Measurements from ENCODE around the gene TMEM182. TPM values are rescaled to one million over a fixed set of nuclear protein-coding genes. Genes with fewer than 3 reads are reported as not detected.

TMEM182 gene
- total RNA-seq, 4 donors from 2014 or later, result 0.66 to 1.2 (median 0.80) TPM

DNA sequence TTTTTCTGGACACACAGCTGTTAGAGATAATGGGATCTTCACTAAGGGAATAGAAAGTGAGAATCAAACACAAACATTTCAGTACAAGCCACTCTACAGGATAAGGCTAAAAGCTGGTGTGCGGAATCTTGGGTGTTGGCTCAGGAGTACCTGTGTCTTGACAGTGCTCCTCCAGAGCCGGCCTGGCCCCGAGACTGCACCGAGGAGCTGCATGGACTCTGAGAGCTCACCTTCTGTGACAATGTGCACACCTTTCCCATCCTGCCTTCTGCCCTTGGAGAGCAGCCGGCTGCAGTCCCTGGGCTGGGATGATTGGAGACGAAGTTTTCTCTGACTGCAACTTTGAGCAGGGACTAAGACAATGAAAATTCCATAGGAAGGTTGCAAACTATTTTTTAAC, 89.1 kb downstream of the TMEM182 start:
- 62 to 79% methylated on average over 4 to 6 of the region's 6 CpGs for WGBS, 2 donors (ENCODE audit: low coverage in 1 of 2)
- Histone ChIP-seq H3K27ac (no peak overlapping the region), H3K4me3 (no peak overlapping the region), H3K9me3 (no peaks in the 10 kb centered on the region), H3K36me3 (no peaks in the 10 kb centered on the region), H3K27me3 (peaks cover 20% of the 10 kb centered on the region), H3K4me1 (peaks cover 0 to 9% (median 0%) of the 10 kb centered on the region in 3 donors)
- ATAC-seq, result no peak
- TF ChIP-seq EP300 (IDR thresholded peaks at IDR 0.05) (no peak), POLR2AphosphoS5 (IDR thresholded peaks at IDR 0.05) (no peak)
- TF ChIP-seq, protein P1, sequence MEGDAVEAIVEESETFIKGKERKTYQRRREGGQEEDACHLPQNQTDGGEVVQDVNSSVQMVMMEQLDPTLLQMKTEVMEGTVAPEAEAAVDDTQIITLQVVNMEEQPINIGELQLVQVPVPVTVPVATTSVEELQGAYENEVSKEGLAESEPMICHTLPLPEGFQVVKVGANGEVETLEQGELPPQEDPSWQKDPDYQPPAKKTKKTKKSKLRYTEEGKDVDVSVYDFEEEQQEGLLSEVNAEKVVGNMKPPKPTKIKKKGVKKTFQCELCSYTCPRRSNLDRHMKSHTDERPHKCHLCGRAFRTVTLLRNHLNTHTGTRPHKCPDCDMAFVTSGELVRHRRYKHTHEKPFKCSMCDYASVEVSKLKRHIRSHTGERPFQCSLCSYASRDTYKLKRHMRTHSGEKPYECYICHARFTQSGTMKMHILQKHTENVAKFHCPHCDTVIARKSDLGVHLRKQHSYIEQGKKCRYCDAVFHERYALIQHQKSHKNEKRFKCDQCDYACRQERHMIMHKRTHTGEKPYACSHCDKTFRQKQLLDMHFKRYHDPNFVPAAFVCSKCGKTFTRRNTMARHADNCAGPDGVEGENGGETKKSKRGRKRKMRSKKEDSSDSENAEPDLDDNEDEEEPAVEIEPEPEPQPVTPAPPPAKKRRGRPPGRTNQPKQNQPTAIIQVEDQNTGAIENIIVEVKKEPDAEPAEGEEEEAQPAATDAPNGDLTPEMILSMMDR (IDR thresholded peaks at IDR 0.05), result no peak

GRCh38 chr2:102852867-102853266, 91.0 kb downstream of the TMEM182 start:
- 81 to 95% methylated on average over 2 to 3 of the region's 3 CpGs for WGBS, 2 donors (ENCODE audit: low coverage in 1 of 2)
- Histone ChIP-seq H3K4me1 (peaks cover 0 to 9% (median 0%) of the 10 kb centered on the region in 3 donors), H3K36me3 (no peaks in the 10 kb centered on the region), H3K4me3 (no peak overlapping the region), H3K27ac (no peak overlapping the region), H3K27me3 (peaks cover 20% of the 10 kb centered on the region), H3K9me3 (peaks cover 0 to under 1% (median 0%) of the 10 kb centered on the region in 3 donors)
- TF ChIP-seq EP300 (IDR thresholded peaks at IDR 0.05), result no peak
- TF ChIP-seq, protein P1 (IDR thresholded peaks at IDR 0.05), result no peak
- TF ChIP-seq POLR2AphosphoS5 (IDR thresholded peaks at IDR 0.05), result no peak
- TF ChIP-seq POLR2A (IDR thresholded peaks at IDR 0.05), result no peak
- no peak for ATAC-seq

Other genes starting within 250 kb of the TMEM182 start
- gene SLC9A2, start 142.5 kb upstream of the TMEM182 start, total RNA-seq, result under 1 TPM in 1 of 4 donors, not detected in 3; 0.57 TPM